GM19324 (cell line): ENCODE results near the gene SRD5A3.

Experiments
- ATAC-seq: cut with Tn5 transposase; IDR thresholded peaks from one replicate; pipeline ENCODE4 v1.9.1; 2021; ENCODE audit warnings: mild to moderate bottlenecking, moderate library complexity; ENCODE audit not compliant: unreplicated experiment, low FRiP score

Gene SRD5A3

GRCh38 chr4:55405073-55405472 is 59.0 kb downstream of the SRD5A3 start:
- ATAC-seq = no peak

DNA sequence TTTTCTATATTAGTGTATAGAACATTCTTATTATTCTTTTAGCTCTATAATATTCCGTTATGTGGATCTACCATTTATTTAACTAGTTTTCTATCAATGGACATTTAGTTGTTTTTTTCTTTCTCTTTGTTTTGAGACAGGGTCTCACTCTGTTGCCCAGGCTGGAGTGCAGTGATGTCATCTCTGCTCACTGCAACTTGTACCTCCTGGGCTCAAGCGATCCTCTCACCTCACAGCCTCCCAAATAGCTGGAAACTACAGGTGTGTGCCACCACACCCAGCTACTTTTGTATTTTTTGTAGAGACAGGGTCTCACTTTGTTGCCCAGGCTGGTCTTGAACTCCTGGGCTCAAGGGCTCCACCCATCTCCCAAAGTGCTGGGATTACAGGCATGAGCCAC is 60.5 kb downstream of the SRD5A3 start:
- ATAC-seq = no peak

DNA sequence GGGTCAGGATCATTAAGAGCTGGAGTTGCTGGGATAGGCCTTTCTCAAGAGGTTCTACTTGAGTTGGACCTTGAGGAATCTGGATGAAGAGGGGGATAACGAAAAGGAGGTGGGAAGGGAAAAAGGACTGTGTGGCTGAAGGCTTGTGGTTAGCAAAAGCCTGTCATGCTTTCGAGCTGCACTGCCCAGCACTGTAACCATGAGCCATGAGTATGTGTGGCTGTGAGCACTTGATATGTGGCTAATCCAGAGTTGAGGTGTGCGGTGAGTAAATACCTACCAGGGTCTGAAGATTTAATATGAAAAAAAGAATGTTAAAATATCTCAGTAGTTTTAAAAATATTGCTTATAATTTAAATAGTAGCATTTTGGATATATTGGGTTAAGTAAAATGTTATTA is 61.1 kb downstream of the SRD5A3 start:
- ATAC-seq = no peak

DNA sequence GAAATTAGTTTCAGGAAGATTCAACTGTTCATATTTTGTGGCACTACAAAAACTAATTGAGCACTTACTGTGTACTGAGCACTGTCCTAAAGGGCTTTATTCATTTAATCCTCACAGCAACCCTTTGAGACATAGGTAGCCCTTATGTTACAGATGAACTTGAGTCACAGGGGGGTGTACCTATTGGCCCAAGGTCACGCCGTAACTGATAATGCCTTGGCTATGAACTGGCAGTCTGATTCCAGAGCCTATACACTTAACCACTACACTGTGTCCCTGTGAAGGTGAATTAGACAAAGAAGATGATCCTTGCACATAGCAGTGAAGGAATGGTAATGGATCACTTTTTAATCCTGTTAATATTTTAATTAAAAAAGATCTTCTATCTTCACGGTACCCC is 61.7 kb downstream of the SRD5A3 start:
- ATAC-seq = no peak

- peak; percentile 65 for ATAC-seq
Observed at GRCh38 chr4:55409468-55410171, 63.6 kb downstream of the SRD5A3 start.

DNA sequence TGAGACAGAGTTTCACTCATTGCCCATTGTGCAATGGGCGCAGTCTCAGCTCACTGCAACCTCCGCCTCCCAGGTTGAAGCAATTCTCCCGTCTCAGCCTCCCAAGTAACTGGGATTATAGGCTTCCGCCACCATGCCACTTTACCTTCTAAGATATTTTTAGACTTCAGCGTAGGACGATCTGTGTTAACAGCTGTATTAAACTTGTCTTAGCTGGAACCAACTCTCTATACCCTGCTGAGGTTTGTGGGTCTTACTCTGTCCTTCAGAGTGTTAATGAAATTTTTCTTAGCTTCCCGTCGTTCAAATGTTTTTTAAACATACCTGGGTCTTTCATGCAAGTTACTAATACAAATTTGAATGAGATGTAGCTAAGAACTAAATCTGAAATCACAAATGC is 64.4 kb downstream of the SRD5A3 start:
- ATAC-seq = no peak

GRCh38 chr4:55411621-55412020 is 65.6 kb downstream of the SRD5A3 start:
- no peak for ATAC-seq

GRCh38 chr4:55416176-55416575 is 70.1 kb downstream of the SRD5A3 start:
- ATAC-seq = no peak
